ENCODE results near the gene MPND. TPM values are rescaled to one million over a fixed set of nuclear protein-coding genes. Genes with fewer than 3 reads are reported as not detected.

MPND gene
- total and polyA plus RNA-seq, 2 of the 13 experiments (the other 11 are each of a cell fraction or from before 2014, with no cell fraction given) = 10.8 to 15.8 TPM

DNA sequence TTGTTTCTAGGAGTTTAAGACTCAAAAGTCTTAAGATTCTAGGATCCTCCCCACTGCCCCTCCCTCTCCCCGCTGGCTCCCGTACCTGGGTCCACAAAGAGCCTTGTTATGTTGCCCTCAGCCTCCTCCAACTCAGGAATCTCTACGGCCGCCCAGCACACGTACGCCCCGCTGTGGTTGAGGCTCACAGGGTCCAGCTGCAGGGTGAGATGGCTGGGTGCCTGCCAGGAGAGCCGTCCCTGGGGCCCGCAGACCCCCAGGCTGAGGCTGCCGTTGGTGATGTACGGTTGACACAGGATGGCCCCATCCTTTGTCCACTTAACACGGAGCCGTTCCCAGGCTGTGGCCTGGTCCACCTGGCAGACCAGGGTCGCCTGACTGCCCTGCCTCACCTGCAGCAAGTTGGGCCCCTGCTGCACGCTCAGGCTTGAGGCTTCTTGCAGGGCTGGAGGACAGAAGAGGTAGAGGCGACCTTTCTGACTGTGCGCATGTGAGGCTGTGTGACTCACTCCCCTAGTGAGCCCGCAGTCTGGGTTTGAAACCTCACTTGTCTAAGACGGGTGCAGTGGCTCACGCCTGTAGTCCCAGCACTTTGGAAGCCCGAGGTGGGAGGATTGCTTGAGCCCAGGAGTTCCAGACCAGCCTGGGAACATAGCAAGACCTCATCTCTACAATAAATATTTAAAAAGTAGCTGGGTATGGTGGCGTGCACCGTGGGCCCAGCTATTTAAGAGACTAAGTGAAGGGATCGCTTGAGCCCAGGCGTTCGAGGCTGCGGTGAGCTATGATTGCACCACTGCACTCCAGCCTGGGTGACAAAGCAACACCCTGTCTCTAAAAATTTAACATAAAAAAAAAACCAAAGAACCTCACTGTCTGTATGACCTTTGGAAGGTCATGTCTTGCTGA lies 45.2 kb upstream of the MPND start (continued):
- TF ChIP-seq FOXC1 (CRISPR knock-in tag; IDR thresholded peaks at IDR 0.05; ENCODE audit: borderline replicate concordance) (peak; percentile 24; the same call in 1 of the 2 replicates), XBP1 (CRISPR knock-in tag; IDR thresholded peaks at IDR 0.05) (no peak), BRCA1 (CRISPR knock-in tag; IDR thresholded peaks at IDR 0.05) (no peak), MTA3 (CRISPR knock-in tag; IDR thresholded peaks at IDR 0.05) (no peak), ZFP36L1 (CRISPR knock-in tag; IDR thresholded peaks at IDR 0.05) (no peak), ZNF414 (CRISPR knock-in tag; IDR thresholded peaks at IDR 0.05) (0 out of 2 replicates have a peak, but pooled peaks have one; percentile 36), ARNTL (CRISPR knock-in tag; IDR thresholded peaks at IDR 0.05) (no peak), TERF1 (CRISPR knock-in tag; IDR thresholded peaks at IDR 0.05) (0 out of 2 replicates have a peak, but pooled peaks have one; percentile 48), ZNF451 (CRISPR knock-in tag; IDR thresholded peaks at IDR 0.05) (no peak), SPEN (CRISPR knock-in tag; IDR thresholded peaks at IDR 0.05; ENCODE audit: low read depth) (0 out of 2 replicates have a peak, but pooled peaks have one; percentile 19), NRL (CRISPR knock-in tag; IDR thresholded peaks at IDR 0.05; ENCODE audit: borderline replicate concordance) (no peak), NR2C2 (CRISPR knock-in tag; IDR thresholded peaks at IDR 0.05; ENCODE audit: borderline replicate concordance) (no peak), ZNF609 (CRISPR knock-in tag; IDR thresholded peaks at IDR 0.05; ENCODE audit: borderline replicate concordance) (0 out of 2 replicates have a peak, but pooled peaks have one; percentile 21), ZNF550 (CRISPR knock-in tag; IDR thresholded peaks at IDR 0.05; ENCODE audit: borderline replicate concordance) (no peak), POLR2AphosphoS5 (IDR thresholded peaks at IDR 0.05; ENCODE audit: low read depth, low read length) (no peak), ZNF274 (CRISPR knock-in tag; IDR thresholded peaks at IDR 0.05) (no peak)
- TF ChIP-seq, protein P1, sequence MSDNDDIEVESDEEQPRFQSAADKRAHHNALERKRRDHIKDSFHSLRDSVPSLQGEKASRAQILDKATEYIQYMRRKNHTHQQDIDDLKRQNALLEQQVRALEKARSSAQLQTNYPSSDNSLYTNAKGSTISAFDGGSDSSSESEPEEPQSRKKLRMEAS (IDR thresholded peaks at IDR 0.05) = 0 out of 2 replicates have a peak, but pooled peaks have one; percentile 9
- TF ChIP-seq, protein P2, sequence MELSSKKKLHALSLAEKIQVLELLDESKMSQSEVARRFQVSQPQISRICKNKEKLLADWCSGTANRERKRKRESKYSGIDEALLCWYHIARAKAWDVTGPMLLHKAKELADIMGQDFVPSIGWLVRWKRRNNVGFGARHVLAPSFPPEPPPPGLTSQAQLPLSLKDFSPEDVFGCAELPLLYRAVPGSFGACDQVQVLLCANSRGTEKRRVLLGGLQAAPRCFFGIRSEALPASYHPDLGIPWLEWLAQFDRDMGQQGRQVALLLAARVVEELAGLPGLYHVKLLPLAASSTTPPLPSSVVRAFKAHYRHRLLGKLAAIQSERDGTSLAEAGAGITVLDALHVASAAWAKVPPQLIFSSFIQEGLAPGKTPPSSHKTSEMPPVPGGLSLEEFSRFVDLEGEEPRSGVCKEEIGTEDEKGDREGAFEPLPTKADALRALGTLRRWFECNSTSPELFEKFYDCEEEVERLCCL (CRISPR knock-in tag; IDR thresholded peaks at IDR 0.05; ENCODE audit: borderline replicate concordance) = no peak

Measured in HepG2 (cell line).